Measurements from ENCODE around the gene MYL1.

The MYL1 gene

GRCh38 chr2:210318891-210319290, 3.9 kb upstream of the MYL1 start:
- no peaks in the 10 kb centered on the region for H3K4me1 ChIP-seq (ENCODE audit: insufficient read depth, low read length, poor library complexity, severe bottlenecking)
- H2AFZ ChIP-seq (ENCODE audit: low read length) = no peak overlapping the region
- no peaks in the 10 kb centered on the region for H3K9me2 ChIP-seq (replicated peaks; ENCODE audit: low read depth, low read length)
- H3K9me3 ChIP-seq (ENCODE audit: insufficient read depth, low read depth, low read length) = no peaks in the 10 kb centered on the region
- H3K36me3 ChIP-seq (ENCODE audit: insufficient read depth, low read length) = no peaks in the 10 kb centered on the region
- no peaks in the 10 kb centered on the region for H3K79me2 ChIP-seq (ENCODE audit: insufficient read depth, low read length)
- no peaks in the 10 kb centered on the region for H3K27me3 ChIP-seq (ENCODE audit: insufficient read depth, low read length, poor library complexity, severe bottlenecking)
- no peak overlapping the region for H3K4me2 ChIP-seq (ENCODE audit: low read depth, low read length, poor library complexity, severe bottlenecking)
- H3F3A ChIP-seq (ENCODE audit: low read depth) = no peaks in the 10 kb centered on the region
- H3K9ac ChIP-seq (ENCODE audit: low read depth, low read length, poor library complexity, severe bottlenecking) = no peak overlapping the region
- no peak for TF ChIP-seq EZH2phosphoT487 (IDR thresholded peaks at IDR 0.05; ENCODE audit: borderline replicate concordance)
- TF ChIP-seq, protein P1, sequence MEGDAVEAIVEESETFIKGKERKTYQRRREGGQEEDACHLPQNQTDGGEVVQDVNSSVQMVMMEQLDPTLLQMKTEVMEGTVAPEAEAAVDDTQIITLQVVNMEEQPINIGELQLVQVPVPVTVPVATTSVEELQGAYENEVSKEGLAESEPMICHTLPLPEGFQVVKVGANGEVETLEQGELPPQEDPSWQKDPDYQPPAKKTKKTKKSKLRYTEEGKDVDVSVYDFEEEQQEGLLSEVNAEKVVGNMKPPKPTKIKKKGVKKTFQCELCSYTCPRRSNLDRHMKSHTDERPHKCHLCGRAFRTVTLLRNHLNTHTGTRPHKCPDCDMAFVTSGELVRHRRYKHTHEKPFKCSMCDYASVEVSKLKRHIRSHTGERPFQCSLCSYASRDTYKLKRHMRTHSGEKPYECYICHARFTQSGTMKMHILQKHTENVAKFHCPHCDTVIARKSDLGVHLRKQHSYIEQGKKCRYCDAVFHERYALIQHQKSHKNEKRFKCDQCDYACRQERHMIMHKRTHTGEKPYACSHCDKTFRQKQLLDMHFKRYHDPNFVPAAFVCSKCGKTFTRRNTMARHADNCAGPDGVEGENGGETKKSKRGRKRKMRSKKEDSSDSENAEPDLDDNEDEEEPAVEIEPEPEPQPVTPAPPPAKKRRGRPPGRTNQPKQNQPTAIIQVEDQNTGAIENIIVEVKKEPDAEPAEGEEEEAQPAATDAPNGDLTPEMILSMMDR (conservative IDR thresholded peaks at IDR 0.05; ENCODE audit: low read length) = no peak
- H3K4me3 ChIP-seq (ENCODE audit: low read length, poor library complexity, severe bottlenecking) = no peak overlapping the region
- no peaks in the 10 kb centered on the region for H4K20me1 ChIP-seq (ENCODE audit: insufficient read depth, low read length, poor library complexity, severe bottlenecking)

- no peak for TF ChIP-seq EZH2phosphoT487 (IDR thresholded peaks at IDR 0.05; ENCODE audit: borderline replicate concordance)
- TF ChIP-seq, protein P1 (conservative IDR thresholded peaks at IDR 0.05; ENCODE audit: low read length) = no peak
- H3K36me3 ChIP-seq (ENCODE audit: insufficient read depth, low read length) = no peaks in the 10 kb centered on the region
- H2AFZ ChIP-seq (ENCODE audit: low read length) = no peak overlapping the region
- H4K20me1 ChIP-seq (ENCODE audit: insufficient read depth, low read length, poor library complexity, severe bottlenecking) = no peaks in the 10 kb centered on the region
- no peaks in the 10 kb centered on the region for H3K4me1 ChIP-seq (ENCODE audit: insufficient read depth, low read length, poor library complexity, severe bottlenecking)
- H3K4me3 ChIP-seq (ENCODE audit: low read length, poor library complexity, severe bottlenecking) = no peak overlapping the region
- H3K27me3 ChIP-seq (ENCODE audit: insufficient read depth, low read length, poor library complexity, severe bottlenecking) = no peaks in the 10 kb centered on the region
- no peaks in the 10 kb centered on the region for H3K9me2 ChIP-seq (replicated peaks; ENCODE audit: low read depth, low read length)
- H3K9ac ChIP-seq (ENCODE audit: low read depth, low read length, poor library complexity, severe bottlenecking) = no peak overlapping the region
- no peaks in the 10 kb centered on the region for H3K79me2 ChIP-seq (ENCODE audit: insufficient read depth, low read length)
- no peaks in the 10 kb centered on the region for H3F3A ChIP-seq (ENCODE audit: low read depth)
- H3K9me3 ChIP-seq (ENCODE audit: insufficient read depth, low read depth, low read length) = no peaks in the 10 kb centered on the region
- no peak overlapping the region for H3K4me2 ChIP-seq (ENCODE audit: low read depth, low read length, poor library complexity, severe bottlenecking)
These were observed 3.5 kb upstream of the MYL1 start for GRCh38 chr2:210318486-210318885.

- no peaks in the 10 kb centered on the region for H3K79me2 ChIP-seq (ENCODE audit: insufficient read depth, low read length)
- H3K9me3 ChIP-seq (ENCODE audit: insufficient read depth, low read depth, low read length) = no peaks in the 10 kb centered on the region
- H4K20me1 ChIP-seq (ENCODE audit: insufficient read depth, low read length, poor library complexity, severe bottlenecking) = no peaks in the 10 kb centered on the region
- no peak overlapping the region for H3K9ac ChIP-seq (ENCODE audit: low read depth, low read length, poor library complexity, severe bottlenecking)
- H3K27me3 ChIP-seq (ENCODE audit: insufficient read depth, low read length, poor library complexity, severe bottlenecking) = no peaks in the 10 kb centered on the region
- no peaks in the 10 kb centered on the region for H3F3A ChIP-seq (ENCODE audit: low read depth)
- TF ChIP-seq EZH2phosphoT487 (IDR thresholded peaks at IDR 0.05; ENCODE audit: borderline replicate concordance) = no peak
- TF ChIP-seq, protein P1 (conservative IDR thresholded peaks at IDR 0.05; ENCODE audit: low read length) = no peak
- H3K36me3 ChIP-seq (ENCODE audit: insufficient read depth, low read length) = no peaks in the 10 kb centered on the region
- H2AFZ ChIP-seq (ENCODE audit: low read length) = no peak overlapping the region
- H3K4me2 ChIP-seq (ENCODE audit: low read depth, low read length, poor library complexity, severe bottlenecking) = no peak overlapping the region
- H3K9me2 ChIP-seq (replicated peaks; ENCODE audit: low read depth, low read length) = no peaks in the 10 kb centered on the region
- no peak overlapping the region for H3K4me3 ChIP-seq (ENCODE audit: low read length, poor library complexity, severe bottlenecking)
- no peaks in the 10 kb centered on the region for H3K4me1 ChIP-seq (ENCODE audit: insufficient read depth, low read length, poor library complexity, severe bottlenecking)
These were observed 4.4 kb downstream of the MYL1 start for GRCh38 chr2:210310550-210310949.
